Central memory CD8-positive, alpha-beta T cell (primary cell): ENCODE data around the gene MON2.
"Not testable (repeated sequence)": the region's sequence is repeated elsewhere in the genome, so short reads cannot be mapped to it uniquely, and the experiment has no call there.

Experiments
- ATAC-seq: fragments of 150-1000 bp; cut with Tn5 transposase; replicated peaks from 2 replicates; pipeline ENCODE4 v1.10.0; 2022; ENCODE audit warnings: mild to moderate bottlenecking, moderate FRiP score, moderate number of reproducible peaks; ENCODE audit not compliant: poor library complexity, severe bottlenecking; ENCODE audit errors: extremely low read depth
- DNase-seq, 2 donors: peaks; one replicate each; pipeline ENCODE4 v3.0.0; 2021; ENCODE audit warnings: low spot score in 2 of 2
- H3K27ac Mint-ChIP-seq: one replicate; pipeline ENCODE4 v1.8.0; 2022; ENCODE audit warnings: low read depth, mild to moderate bottlenecking, moderate library complexity, mixed read lengths
- H3K27me3 Mint-ChIP-seq: one replicate; pipeline ENCODE4 v1.8.0; 2022; ENCODE audit warnings: mixed read lengths
- H3K36me3 Mint-ChIP-seq: one replicate; pipeline ENCODE4 v1.8.0; 2022; ENCODE audit warnings: mild to moderate bottlenecking, moderate library complexity, mixed read lengths; ENCODE audit not compliant: insufficient read depth
- H3K4me1 Mint-ChIP-seq: one replicate; pipeline ENCODE4 v1.8.0; 2022; ENCODE audit warnings: mixed read lengths
- H3K4me3 Mint-ChIP-seq: one replicate; pipeline ENCODE4 v1.8.0; 2022; ENCODE audit warnings: mild to moderate bottlenecking, moderate library complexity, mixed read lengths
- H3K9me3 Mint-ChIP-seq: one replicate; pipeline ENCODE4 v1.8.0; 2022; ENCODE audit warnings: mixed read lengths

Gene MON2

DNA sequence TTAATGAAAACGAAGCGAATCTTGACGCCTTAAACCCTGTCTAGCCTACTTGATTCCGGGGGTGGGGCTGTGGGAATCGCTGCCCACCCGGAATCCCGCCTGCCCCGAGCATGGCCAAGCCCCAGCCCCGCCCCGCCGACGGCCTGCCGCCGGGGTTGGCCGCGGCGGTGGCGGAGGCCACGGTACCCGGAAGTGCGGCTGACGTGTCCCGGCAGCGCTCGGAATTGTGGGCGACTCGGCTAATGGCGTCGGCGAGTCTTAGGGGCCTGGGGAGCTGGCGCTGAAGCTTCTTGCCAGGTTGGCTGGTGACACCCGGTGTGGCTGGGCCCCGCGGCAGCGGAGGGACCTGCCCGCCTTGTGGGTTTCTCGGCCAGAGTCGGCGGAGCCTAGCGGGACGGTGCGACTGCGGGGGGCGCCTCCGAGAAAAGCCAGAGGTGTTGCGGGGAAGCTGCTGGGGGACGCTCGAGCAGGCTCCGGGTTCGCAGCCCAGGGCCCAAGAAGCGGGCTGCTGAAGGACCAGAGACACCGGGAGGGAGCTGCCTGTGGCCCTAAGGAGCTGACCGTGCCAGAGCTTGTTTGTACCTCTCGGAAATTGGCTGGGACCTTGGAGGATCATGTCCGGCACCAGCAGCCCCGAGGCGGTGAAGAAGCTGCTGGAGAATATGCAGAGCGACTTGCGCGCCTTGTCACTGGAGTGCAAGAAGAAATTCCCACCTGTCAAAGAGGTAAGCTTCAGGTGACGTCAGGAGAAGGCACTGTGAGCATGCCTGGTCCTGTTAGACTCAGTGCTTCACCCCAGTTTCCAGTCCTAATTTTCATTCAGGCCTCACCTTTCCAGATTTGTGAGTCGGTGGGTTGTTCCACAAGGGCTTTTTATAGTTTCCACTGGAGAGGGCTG lies at the start of gene MON2:
Gene MON2, plus strand, starts transcription at position 233 of the 898 bp plus-strand sequence. Its CDS starts 382 bp downstream, at position 615.
- no peaks in the 10 kb centered on the region for H3K27me3 Mint-ChIP-seq
- peak; percentile 95 for ATAC-seq
- H3K36me3 Mint-ChIP-seq = peaks cover 7% of the 10 kb centered on the region

GRCh38 chr12:62426089-62426488 lies 40.5 kb upstream of the MON2 start:
- no peak overlapping the region for H3K27ac Mint-ChIP-seq
- no peak for DNase-seq
- peaks cover 18% of the 10 kb centered on the region for H3K9me3 Mint-ChIP-seq
- no peaks in the 10 kb centered on the region for H3K4me1 Mint-ChIP-seq
- ATAC-seq = no peak
- peaks cover 2% of the 10 kb centered on the region for H3K36me3 Mint-ChIP-seq
- H3K4me3 Mint-ChIP-seq = no peak overlapping the region
- H3K27me3 Mint-ChIP-seq = peaks cover 30% of the 10 kb centered on the region

More for the DNA sequence above, at the start of gene MON2:
- peak within 1 kb of the TSS; percentile 98 for H3K27ac Mint-ChIP-seq
- DNase-seq = peak; percentile 74 to 75
- no peaks in the 10 kb centered on the region for H3K9me3 Mint-ChIP-seq
- peak within 1 kb of the TSS; percentile 95 for H3K4me3 Mint-ChIP-seq
- peaks cover 14% of the 10 kb centered on the region for H3K4me1 Mint-ChIP-seq

GRCh38 chr12:62429457-62429856 lies 37.2 kb upstream of the MON2 start:
- Mint-ChIP-seq H3K36me3 (peaks cover 3% of the 10 kb centered on the region), H3K4me1 (peaks cover 2% of the 10 kb centered on the region), H3K27ac (no peak overlapping the region), H3K27me3 (peaks cover 56% of the 10 kb centered on the region), H3K4me3 (no peak overlapping the region), H3K9me3 (peaks cover 6% of the 10 kb centered on the region)
- no peak for DNase-seq
- ATAC-seq = no peak

- DNase-seq (no peak), ATAC-seq (peak; percentile 37)
- Mint-ChIP-seq H3K4me1 (peaks cover 23% of the 10 kb centered on the region), H3K4me3 (peak overlapping the region; percentile 81), H3K27ac (peak overlapping the region; percentile 56), H3K27me3 (peaks cover 71% of the 10 kb centered on the region), H3K36me3 (peaks cover 1% of the 10 kb centered on the region), H3K9me3 (no peaks in the 10 kb centered on the region)
Measured at GRCh38 chr12:62434494-62435302, 31.9 kb upstream of the MON2 start.

DNA sequence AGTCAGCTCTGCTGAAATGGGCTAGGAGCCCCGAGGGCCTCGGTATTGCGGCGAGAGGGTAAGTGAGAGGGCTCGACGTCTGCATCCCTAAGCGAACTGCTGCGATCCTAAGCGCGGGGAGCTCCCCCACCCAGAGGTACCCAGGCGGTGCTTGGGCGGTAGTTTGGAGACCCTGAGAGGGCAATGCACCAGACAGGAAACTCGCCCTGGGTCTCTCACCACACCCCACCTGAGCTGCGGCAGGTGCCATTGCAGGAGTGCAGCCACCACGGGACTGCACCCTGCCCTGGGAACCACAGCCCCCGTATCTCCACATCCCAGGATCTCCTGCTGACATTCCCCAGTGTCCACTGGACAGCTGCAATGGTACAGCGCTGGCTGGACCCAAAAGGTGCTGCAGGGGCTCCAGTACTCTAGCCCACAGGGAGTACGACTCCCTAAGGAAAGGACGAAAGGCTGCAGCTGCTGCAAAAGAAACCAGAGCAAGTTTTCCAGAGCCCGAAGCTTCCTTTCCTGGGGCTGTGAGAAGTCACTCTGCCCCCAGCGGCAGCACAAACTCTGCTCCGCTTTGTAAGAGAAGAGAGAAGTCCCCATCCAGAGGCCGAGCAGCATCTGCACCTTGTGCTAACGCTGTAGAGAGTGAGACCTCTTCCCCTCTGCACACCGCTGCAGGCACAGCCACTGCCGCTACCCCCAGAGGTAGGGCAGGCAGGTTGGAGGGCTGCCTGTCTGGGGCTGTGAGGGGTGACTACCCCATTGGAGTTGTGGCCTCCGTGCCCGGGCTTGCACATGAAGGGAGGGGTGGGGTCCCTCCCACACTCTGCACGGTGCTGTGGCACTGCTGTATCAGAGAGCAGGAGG lies 31.1 kb upstream of the MON2 start:
- H3K9me3 Mint-ChIP-seq = no peaks in the 10 kb centered on the region
- H3K27me3 Mint-ChIP-seq = peaks cover 63% of the 10 kb centered on the region
- peak; percentile 67 for ATAC-seq
- peaks cover 23% of the 10 kb centered on the region for H3K4me1 Mint-ChIP-seq
- H3K36me3 Mint-ChIP-seq = peaks cover 1% of the 10 kb centered on the region
- peak overlapping the region; percentile 81 for H3K4me3 Mint-ChIP-seq
- H3K27ac Mint-ChIP-seq = peak overlapping the region; percentile 13
- no peak for DNase-seq

DNA sequence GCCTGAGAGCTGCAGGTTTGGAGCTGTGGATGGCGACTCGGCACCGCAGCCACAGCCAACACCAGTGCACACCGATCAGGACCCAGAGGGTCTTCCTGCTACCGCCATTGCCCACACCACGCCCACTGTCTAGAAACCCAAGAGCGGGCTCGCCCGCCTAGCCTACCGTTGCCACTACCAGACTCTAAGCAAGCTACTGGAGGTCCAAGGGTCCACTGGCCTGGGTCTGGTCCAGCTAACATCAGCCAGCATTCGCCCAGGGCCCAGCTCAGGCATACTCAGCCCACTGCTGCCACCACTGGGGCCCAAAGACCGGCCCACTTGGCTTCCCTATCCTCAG lies 30.5 kb upstream of the MON2 start:
- Mint-ChIP-seq H3K4me1 (peaks cover 23% of the 10 kb centered on the region), H3K27ac (no peak overlapping the region), H3K27me3 (peaks cover 57% of the 10 kb centered on the region), H3K9me3 (no peaks in the 10 kb centered on the region), H3K4me3 (peak overlapping the region; percentile 81), H3K36me3 (peaks cover 1% of the 10 kb centered on the region)
- DNase-seq (no peak), ATAC-seq (no peak)

GRCh38 chr12:62438098-62438692 lies 28.4 kb upstream of the MON2 start:
- peak in 1 of 2 donors; percentile 20 for DNase-seq
- H3K4me3 Mint-ChIP-seq = no peak overlapping the region
- H3K4me1 Mint-ChIP-seq = peaks cover 23% of the 10 kb centered on the region
- peaks cover 1% of the 10 kb centered on the region for H3K36me3 Mint-ChIP-seq
- H3K9me3 Mint-ChIP-seq = peaks cover 5% of the 10 kb centered on the region
- peaks cover 36% of the 10 kb centered on the region for H3K27me3 Mint-ChIP-seq
- no peak overlapping the region for H3K27ac Mint-ChIP-seq
- no peak for ATAC-seq

GRCh38 chr12:62446754-62447452 lies 19.7 kb upstream of the MON2 start:
- H3K36me3 Mint-ChIP-seq = no peaks in the 10 kb centered on the region
- DNase-seq (no peak), ATAC-seq (no peak)
- no peak overlapping the region for H3K4me3 Mint-ChIP-seq
- H3K27ac Mint-ChIP-seq = no peak overlapping the region
- peaks cover 5% of the 10 kb centered on the region for H3K9me3 Mint-ChIP-seq
- no peaks in the 10 kb centered on the region for H3K4me1 Mint-ChIP-seq
- H3K27me3 Mint-ChIP-seq = no peaks in the 10 kb centered on the region

GRCh38 chr12:62448436-62448835 lies 18.2 kb upstream of the MON2 start:
- no peaks in the 10 kb centered on the region for H3K27me3 Mint-ChIP-seq
- H3K4me3 Mint-ChIP-seq = no peak overlapping the region
- DNase-seq = no peak
- ATAC-seq = no peak
- H3K36me3 Mint-ChIP-seq = no peaks in the 10 kb centered on the region
- H3K27ac Mint-ChIP-seq = no peak overlapping the region
- no peaks in the 10 kb centered on the region for H3K9me3 Mint-ChIP-seq
- H3K4me1 Mint-ChIP-seq = no peaks in the 10 kb centered on the region

DNA sequence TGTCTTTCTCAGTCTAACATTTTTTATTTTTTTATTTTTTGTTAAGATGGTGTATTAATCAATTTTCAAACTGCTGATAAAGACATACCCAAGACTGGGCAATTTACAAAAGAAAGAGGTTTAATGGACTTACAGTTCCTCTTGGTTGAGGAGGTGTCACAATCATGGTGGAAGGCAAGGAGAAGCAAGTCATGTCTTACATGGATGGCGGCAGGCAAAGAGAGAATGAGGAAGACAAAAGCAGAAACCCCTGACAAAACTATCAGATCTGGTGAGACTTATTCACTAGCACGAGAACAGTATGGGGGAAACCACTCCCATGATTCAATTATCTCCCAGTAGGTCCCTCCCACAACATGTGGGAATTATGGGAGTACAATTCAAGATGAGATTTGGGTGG lies 11.2 kb upstream of the MON2 start:
- not testable (repeated sequence) for H3K36me3 Mint-ChIP-seq, H3K4me3 Mint-ChIP-seq, H3K27me3 Mint-ChIP-seq, H3K27ac Mint-ChIP-seq, ATAC-seq, H3K9me3 Mint-ChIP-seq, H3K4me1 Mint-ChIP-seq, DNase-seq

DNA sequence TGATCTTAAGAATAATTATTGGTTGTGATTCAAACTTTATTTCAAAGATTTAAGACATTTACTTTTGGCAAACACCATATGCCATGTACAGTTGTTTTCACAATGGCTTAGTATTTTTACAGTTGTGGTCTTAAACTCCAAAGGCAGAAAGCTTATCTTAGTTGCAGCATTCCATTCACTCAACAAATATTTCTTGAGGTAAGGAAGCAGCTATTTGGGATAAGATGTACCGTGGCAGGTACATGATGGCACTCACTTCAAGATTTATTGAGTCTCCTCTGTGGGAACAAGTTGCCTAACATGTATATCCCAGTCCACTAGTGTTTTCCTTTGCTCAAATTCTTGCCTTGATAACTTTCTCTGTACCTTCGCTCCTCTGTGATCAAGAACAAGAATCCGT lies 8.0 kb upstream of the MON2 start:
- no peak for ATAC-seq
- DNase-seq = no peak
- H3K4me3 Mint-ChIP-seq = no peak overlapping the region
- H3K27ac Mint-ChIP-seq = no peak overlapping the region
- no peaks in the 10 kb centered on the region for H3K4me1 Mint-ChIP-seq
- no peaks in the 10 kb centered on the region for H3K27me3 Mint-ChIP-seq
- no peaks in the 10 kb centered on the region for H3K9me3 Mint-ChIP-seq
- H3K36me3 Mint-ChIP-seq = no peaks in the 10 kb centered on the region
